ENCODE results near the gene EMX1. TPM values are rescaled to one million over a fixed set of nuclear protein-coding genes. Genes with fewer than 3 reads are reported as not detected.

The EMX1 gene
- polyA plus RNA-seq, 1 donor from 2014 or later: 0.33 TPM

DNA sequence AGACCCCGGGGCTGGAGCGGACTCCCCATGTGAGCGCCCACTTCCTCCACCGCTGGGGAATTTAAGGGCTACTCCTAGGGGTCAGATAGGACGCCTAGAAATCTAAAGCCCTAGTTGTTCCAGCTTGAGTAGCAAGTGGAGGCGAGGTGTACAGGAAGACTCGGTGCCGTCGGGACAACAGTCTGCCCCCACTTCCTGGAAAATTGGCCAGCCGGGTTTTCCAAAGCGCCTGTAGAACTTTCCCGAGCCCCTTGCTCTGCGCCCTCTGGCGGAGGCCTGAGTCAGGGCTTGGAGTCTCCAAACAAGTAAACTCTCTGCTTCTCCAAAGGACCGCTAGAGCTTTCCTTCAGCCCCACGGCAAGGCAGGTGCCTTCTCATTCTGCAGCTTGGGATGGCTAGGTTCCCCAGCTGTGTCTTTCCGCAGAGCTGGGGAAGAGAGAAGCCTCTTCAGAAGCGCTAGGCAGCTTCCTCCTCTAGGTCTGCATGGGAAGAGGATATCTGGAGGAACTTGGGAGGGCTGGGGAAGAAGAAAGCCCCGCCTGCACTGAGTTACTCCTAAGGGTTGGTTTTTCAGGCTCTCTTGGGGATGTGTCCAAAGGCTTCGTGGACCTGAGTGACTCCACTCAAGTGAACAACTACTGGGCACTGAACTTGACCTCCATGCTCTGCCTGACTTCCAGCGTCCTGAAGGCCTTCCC is 29.4 kb upstream of the EMX1 start:
- Histone ChIP-seq H3K9ac (ENCODE audit: low read length) (no peak overlapping the region), H3K79me2 (replicated peaks; ENCODE audit: insufficient read depth, low read length) (no peaks in the 10 kb centered on the region), H3K9me2 (ENCODE audit: insufficient read depth, low read length) (no peaks in the 10 kb centered on the region), H3K36me3 (ENCODE audit: insufficient read depth, low read length) (no peaks in the 10 kb centered on the region), H3K27ac (ENCODE audit: low read length) (no peak overlapping the region), H3K4me2 (ENCODE audit: low read length) (peak overlapping the region; percentile 80), H2AFZ (ENCODE audit: low read depth, low read length) (no peak overlapping the region), H3K9me3 (ENCODE audit: low read length) (no peaks in the 10 kb centered on the region), H3K4me3 (ENCODE audit: low read length) (peak overlapping the region; percentile 66), H3F3A (ENCODE audit: insufficient read depth, low read length, poor library complexity, severe bottlenecking) (no peaks in the 10 kb centered on the region), H4K20me1 (ENCODE audit: insufficient read depth) (no peaks in the 10 kb centered on the region), H3K27me3 (ENCODE audit: insufficient read depth, low read depth, low read length) (peaks cover 44% of the 10 kb centered on the region)
- TF ChIP-seq, protein P1, sequence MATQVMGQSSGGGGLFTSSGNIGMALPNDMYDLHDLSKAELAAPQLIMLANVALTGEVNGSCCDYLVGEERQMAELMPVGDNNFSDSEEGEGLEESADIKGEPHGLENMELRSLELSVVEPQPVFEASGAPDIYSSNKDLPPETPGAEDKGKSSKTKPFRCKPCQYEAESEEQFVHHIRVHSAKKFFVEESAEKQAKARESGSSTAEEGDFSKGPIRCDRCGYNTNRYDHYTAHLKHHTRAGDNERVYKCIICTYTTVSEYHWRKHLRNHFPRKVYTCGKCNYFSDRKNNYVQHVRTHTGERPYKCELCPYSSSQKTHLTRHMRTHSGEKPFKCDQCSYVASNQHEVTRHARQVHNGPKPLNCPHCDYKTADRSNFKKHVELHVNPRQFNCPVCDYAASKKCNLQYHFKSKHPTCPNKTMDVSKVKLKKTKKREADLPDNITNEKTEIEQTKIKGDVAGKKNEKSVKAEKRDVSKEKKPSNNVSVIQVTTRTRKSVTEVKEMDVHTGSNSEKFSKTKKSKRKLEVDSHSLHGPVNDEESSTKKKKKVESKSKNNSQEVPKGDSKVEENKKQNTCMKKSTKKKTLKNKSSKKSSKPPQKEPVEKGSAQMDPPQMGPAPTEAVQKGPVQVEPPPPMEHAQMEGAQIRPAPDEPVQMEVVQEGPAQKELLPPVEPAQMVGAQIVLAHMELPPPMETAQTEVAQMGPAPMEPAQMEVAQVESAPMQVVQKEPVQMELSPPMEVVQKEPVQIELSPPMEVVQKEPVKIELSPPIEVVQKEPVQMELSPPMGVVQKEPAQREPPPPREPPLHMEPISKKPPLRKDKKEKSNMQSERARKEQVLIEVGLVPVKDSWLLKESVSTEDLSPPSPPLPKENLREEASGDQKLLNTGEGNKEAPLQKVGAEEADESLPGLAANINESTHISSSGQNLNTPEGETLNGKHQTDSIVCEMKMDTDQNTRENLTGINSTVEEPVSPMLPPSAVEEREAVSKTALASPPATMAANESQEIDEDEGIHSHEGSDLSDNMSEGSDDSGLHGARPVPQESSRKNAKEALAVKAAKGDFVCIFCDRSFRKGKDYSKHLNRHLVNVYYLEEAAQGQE (IDR thresholded peaks at IDR 0.05; ENCODE audit: borderline replicate concordance): peak; percentile 46
- no peak for TF ChIP-seq TAF1 (IDR thresholded peaks at IDR 0.05; ENCODE audit: low read depth)
- TF ChIP-seq EZH2 (IDR thresholded peaks at IDR 0.05; ENCODE audit: borderline replicate concordance, insufficient read depth, low read length, poor library complexity, severe bottlenecking): no peak
- TF ChIP-seq RAD21 (conservative IDR thresholded peaks at IDR 0.05): peak; percentile 67
- TF ChIP-seq, protein P2, sequence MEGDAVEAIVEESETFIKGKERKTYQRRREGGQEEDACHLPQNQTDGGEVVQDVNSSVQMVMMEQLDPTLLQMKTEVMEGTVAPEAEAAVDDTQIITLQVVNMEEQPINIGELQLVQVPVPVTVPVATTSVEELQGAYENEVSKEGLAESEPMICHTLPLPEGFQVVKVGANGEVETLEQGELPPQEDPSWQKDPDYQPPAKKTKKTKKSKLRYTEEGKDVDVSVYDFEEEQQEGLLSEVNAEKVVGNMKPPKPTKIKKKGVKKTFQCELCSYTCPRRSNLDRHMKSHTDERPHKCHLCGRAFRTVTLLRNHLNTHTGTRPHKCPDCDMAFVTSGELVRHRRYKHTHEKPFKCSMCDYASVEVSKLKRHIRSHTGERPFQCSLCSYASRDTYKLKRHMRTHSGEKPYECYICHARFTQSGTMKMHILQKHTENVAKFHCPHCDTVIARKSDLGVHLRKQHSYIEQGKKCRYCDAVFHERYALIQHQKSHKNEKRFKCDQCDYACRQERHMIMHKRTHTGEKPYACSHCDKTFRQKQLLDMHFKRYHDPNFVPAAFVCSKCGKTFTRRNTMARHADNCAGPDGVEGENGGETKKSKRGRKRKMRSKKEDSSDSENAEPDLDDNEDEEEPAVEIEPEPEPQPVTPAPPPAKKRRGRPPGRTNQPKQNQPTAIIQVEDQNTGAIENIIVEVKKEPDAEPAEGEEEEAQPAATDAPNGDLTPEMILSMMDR (IDR thresholded peaks at IDR 0.05; ENCODE audit: poor library complexity, severe bottlenecking): peak; percentile 91
- TF ChIP-seq SMC3 (conservative IDR thresholded peaks at IDR 0.05; ENCODE audit: poor library complexity): peak; percentile 87
- no peak for TF ChIP-seq POLR2AphosphoS5 (IDR thresholded peaks at IDR 0.05)
- TF ChIP-seq EP300 (conservative IDR thresholded peaks at IDR 0.05; ENCODE audit: poor library complexity, severe bottlenecking): no peak
- no peak for TF ChIP-seq MXI1 (conservative IDR thresholded peaks at IDR 0.05; ENCODE audit: poor library complexity, severe bottlenecking)

DNA sequence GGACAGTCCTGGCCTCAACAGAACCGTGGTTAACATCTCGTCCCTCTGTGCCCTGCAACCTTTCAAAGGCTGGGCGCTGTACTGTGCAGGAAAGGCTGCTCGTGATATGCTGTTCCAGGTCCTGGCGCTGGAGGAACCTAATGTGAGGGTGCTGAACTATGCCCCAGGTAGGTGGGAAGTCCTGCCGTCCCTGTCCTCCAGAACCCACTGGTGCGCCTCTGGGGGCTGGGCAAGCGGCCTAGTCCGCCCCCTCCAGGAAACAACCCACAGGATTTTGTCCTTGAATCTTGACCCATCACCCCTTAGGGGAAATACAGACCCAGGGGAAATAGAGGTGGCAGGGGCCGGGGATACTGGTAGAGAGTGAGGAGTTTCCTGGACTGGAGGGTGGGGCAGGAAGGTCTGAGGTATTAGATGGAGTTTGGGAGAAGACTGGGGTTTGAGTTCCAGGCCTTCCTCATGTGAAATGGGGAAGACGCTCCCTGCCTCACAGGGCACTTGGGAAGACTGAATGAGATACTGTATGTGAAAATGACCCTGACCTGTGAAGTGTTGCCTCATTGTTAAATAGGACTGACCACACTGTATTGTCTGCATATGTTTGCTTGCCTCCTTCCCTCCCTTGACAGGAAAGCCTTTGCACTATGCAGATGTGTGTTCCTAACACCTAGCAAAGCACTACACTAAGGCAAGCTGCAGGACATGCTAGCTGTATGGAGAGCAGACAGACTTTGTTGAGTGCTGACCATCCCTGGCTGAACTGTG is 28.7 kb upstream of the EMX1 start:
- no peaks in the 10 kb centered on the region for H3F3A ChIP-seq (ENCODE audit: insufficient read depth, low read length, poor library complexity, severe bottlenecking)
- no peaks in the 10 kb centered on the region for H3K9me3 ChIP-seq (ENCODE audit: low read length)
- H3K27ac ChIP-seq (ENCODE audit: low read length): no peak overlapping the region
- H4K20me1 ChIP-seq (ENCODE audit: insufficient read depth): no peaks in the 10 kb centered on the region
- H3K4me2 ChIP-seq (ENCODE audit: low read length): no peak overlapping the region
- H3K4me3 ChIP-seq (ENCODE audit: low read length): no peak overlapping the region
- no peaks in the 10 kb centered on the region for H3K79me2 ChIP-seq (replicated peaks; ENCODE audit: insufficient read depth, low read length)
- no peaks in the 10 kb centered on the region for H3K9me2 ChIP-seq (ENCODE audit: insufficient read depth, low read length)
- peaks cover 36% of the 10 kb centered on the region for H3K27me3 ChIP-seq (ENCODE audit: insufficient read depth, low read depth, low read length)
- TF ChIP-seq TAF1 (IDR thresholded peaks at IDR 0.05; ENCODE audit: low read depth) (no peak), RAD21 (conservative IDR thresholded peaks at IDR 0.05) (no peak), POLR2AphosphoS5 (IDR thresholded peaks at IDR 0.05) (no peak), MXI1 (conservative IDR thresholded peaks at IDR 0.05; ENCODE audit: poor library complexity, severe bottlenecking) (no peak), EP300 (conservative IDR thresholded peaks at IDR 0.05; ENCODE audit: poor library complexity, severe bottlenecking) (no peak), EZH2 (IDR thresholded peaks at IDR 0.05; ENCODE audit: borderline replicate concordance, insufficient read depth, low read length, poor library complexity, severe bottlenecking) (no peak), SMC3 (conservative IDR thresholded peaks at IDR 0.05; ENCODE audit: poor library complexity) (no peak)
- TF ChIP-seq, protein P1 (IDR thresholded peaks at IDR 0.05; ENCODE audit: borderline replicate concordance): no peak
- TF ChIP-seq, protein P2 (IDR thresholded peaks at IDR 0.05; ENCODE audit: poor library complexity, severe bottlenecking): no peak
- no peak overlapping the region for H3K9ac ChIP-seq (ENCODE audit: low read length)
- no peak overlapping the region for H2AFZ ChIP-seq (ENCODE audit: low read depth, low read length)
- no peaks in the 10 kb centered on the region for H3K36me3 ChIP-seq (ENCODE audit: insufficient read depth, low read length)

Data from neural cell (in vitro differentiated cells).